Epithelial cell of esophagus (primary cell): ENCODE results near the gene TMPRSS9.
A peak's percentile ranks its signal among the peaks of the same experiment; 100 is the strongest.
"Not testable (repeated sequence)": the region's sequence is repeated elsewhere in the genome, so short reads cannot be mapped to it uniquely, and the experiment has no call there.

Experiments
- DNase-seq: peaks from one replicate; pipeline ENCODE4 v3.0.0; 2010; ENCODE audit warnings: low read depth
- H3K4me3 ChIP-seq: 2 replicates; pipeline ENCODE4 v1.5.1; 2011; ENCODE audit warnings: mild to moderate bottlenecking, low read length, control low read depth
- TF ChIP-seq, protein P1 (sequence below): IDR thresholded peaks from 2 replicates; pipeline ENCODE4 v1.5.1; 2011; ENCODE audit warnings: low read depth, mild to moderate bottlenecking, low read length, control low read depth, inconsistent platforms; ENCODE audit not compliant: insufficient read depth; ENCODE audit errors: missing control alignments

TMPRSS9 gene

DNA sequence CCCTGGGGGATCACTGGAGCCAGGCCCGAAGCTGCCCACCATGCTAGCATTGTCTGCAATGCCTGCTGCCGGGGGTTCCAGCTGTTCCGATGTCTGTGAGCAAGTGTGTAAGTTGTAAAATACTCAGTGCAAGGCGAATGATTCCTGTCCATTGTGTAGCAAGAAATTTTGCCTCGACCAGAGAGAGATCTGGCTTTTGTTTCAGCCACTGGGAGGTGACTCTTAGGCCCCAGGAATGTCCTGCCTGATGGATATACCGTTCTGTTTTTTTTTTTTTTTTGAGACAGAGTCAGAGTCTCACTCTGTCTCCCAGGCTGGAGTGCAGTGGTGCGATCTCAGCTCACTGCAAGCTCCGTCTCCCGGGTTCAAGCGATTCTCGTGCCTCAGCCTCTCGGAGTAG, 108.5 kb downstream of the TMPRSS9 start:
- DNase-seq = no peak
- TF ChIP-seq, protein P1, sequence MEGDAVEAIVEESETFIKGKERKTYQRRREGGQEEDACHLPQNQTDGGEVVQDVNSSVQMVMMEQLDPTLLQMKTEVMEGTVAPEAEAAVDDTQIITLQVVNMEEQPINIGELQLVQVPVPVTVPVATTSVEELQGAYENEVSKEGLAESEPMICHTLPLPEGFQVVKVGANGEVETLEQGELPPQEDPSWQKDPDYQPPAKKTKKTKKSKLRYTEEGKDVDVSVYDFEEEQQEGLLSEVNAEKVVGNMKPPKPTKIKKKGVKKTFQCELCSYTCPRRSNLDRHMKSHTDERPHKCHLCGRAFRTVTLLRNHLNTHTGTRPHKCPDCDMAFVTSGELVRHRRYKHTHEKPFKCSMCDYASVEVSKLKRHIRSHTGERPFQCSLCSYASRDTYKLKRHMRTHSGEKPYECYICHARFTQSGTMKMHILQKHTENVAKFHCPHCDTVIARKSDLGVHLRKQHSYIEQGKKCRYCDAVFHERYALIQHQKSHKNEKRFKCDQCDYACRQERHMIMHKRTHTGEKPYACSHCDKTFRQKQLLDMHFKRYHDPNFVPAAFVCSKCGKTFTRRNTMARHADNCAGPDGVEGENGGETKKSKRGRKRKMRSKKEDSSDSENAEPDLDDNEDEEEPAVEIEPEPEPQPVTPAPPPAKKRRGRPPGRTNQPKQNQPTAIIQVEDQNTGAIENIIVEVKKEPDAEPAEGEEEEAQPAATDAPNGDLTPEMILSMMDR = no peak
- H3K4me3 ChIP-seq = no peak overlapping the region

DNA sequence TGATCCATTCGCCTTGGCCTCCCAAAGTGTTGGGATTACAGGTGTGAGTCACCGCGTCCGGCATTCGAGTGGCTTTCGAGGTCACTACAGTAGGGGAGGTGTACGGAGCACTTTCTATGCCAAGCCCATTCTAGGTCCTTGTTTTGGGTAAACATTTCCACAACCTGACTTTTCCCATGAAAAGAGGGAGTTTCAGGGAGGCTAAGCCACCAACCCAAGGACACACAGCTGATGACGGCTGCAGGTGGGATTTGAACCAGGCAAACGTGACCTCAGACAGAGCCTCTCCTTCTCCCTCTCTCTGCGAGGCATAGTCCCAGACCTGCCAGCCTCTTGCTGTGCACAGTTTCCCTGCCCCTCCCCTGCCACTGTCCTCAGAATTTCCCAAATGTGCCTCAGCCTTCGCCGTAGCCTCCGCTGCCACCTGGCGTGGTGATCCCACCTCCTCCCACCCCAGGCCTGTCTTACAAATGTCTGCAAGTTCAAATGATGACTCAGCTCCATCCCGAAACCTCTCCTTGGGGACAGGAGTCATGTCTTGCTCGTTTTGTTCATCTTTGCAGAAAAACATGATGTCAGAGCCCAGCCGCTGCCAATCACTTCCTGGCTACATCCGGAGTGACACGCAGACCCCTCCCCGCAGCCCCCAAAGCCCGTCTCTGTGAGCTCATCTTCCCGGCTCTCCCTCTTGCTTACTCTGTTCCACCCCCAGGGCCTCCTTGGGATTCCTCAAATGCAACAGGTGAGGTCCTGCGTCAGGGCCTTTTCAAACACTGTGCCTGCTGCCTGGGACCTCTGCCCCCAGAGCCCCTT, 109.2 kb downstream of the TMPRSS9 start:
- DNase-seq = peak; percentile 86
- TF ChIP-seq, protein P1 = no peak
- no peak overlapping the region for H3K4me3 ChIP-seq

DNA sequence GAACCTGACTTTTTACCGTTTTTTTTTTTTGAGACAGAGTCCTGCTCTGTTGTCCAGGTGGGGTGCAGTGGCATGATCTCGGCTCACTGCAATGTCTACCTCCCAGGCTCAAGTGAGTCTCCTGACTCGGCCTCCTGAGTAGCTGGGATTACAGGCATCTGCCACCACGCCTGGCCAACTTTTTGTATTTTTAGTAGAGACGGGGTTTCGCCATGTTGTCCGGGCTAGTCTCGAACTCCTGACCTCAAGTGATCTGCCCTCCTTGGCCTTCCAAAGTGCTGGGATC, 109.8 kb downstream of the TMPRSS9 start:
- not testable (repeated sequence) for H3K4me3 ChIP-seq, DNase-seq

DNA sequence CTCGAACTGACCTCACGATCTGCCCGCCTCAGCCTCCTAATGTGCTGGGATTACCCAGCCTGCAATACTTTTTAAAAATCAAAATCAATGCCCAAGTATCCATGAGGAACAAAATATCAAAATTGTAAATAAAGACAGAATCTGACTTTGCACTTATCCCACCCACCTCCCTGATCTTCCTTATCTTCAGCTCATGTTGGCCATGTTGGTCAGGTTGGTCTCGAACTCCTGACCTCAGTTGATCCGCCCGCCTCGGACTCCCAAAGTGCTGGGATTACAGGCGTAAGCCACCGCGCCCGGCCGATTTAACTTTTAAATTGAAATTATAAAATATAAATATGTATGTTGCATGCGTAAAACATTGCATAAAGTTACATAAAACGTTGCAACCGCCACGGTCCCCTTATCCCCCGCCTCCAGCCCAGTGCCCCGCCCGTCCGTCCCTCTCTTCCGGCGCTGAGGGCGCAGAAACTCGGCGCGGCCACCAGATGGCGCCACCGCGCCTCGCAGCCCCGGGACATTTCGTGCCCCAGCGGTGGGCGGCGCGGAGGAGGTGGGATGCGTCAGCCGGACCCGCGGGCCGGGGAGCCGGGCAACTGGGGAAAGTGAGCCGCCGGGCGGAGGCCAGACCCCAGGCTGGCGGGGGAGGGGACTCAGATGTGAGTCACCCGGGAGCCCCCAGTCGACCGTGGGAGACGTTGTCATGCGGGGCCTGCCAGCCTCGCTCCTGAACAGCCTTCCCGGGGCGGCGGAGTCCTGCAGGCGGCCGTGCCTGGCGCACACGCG, 114.4 kb downstream of the TMPRSS9 start:
- TF ChIP-seq, protein P1 = peak; percentile 63
- peak overlapping the region; percentile 93 for H3K4me3 ChIP-seq
- DNase-seq = peak; percentile 81

DNA sequence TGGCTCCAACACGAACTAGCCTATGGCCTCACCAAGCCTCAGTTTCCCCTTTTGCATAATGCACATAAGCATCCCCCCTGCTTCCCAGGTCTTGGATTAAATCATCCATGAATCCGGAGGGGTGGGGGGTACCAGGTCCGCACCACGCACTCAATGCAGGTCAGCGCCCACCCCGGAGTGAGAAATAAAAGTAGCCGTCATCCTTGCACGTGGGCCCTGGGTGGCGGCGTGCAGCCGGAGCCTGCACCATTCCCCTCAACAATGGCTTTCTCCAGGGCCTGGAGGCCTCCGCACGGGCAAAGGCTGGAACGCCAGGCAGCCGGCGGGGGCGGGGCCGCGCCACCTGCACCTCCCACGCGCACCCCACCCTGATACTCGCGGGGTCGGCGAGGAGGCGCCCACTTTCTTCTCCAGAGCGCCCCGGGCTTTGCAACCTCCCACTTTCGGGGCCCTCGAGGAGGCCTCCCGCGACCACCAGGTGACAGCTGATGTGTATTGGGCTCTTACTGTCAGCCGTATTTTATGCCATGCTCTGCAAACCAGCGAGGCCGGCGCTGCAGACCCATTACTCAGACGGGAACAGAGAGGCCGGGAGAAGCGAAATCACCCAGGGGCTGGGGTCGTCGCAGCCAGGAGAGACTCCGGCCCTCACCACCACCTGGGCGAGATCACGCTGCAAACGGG, 115.1 kb downstream of the TMPRSS9 start:
- TF ChIP-seq, protein P1 = no peak
- DNase-seq = peak; percentile 66
- H3K4me3 ChIP-seq = peak overlapping the region; percentile 93
